Upper lobe of left lung (tissue), 4 donors: ENCODE results near the gene CLTCL1.

Experiments used
- CTCF ChIP-seq, 6 experiments: fragments of 450-650 bp in 4 of 6; fragments of 200-600 bp in 2 of 6; sonication (generic) in 2 of 6; IDR thresholded peaks; one replicate each; pipeline ENCODE4 v1.5.1; 2016 to 2019; ENCODE audit warnings: antibody characterized with exemption in 6 of 6
- POLR2A ChIP-seq, 4 donors: fragments of 450-650 bp; IDR thresholded peaks; one replicate each; pipeline ENCODE4 v1.5.1; 2016 to 2017; ENCODE audit warnings: antibody characterized with exemption in 4 of 4, mild to moderate bottlenecking in 2 of 4
- POLR2AphosphoS5 ChIP-seq, 2 donors: sonication (generic); formaldehyde crosslinking; IDR thresholded peaks; one replicate each; pipeline ENCODE4 v1.5.1; 2017; ENCODE audit warnings: antibody characterized with exemption in 2 of 2

- TF ChIP-seq POLR2A (IDR thresholded peaks at IDR 0.05) (no peak), POLR2AphosphoS5 (IDR thresholded peaks at IDR 0.05) (no peak), CTCF (IDR thresholded peaks at IDR 0.05) (no peak)
These were observed 94.5 kb downstream of the CLTCL1 start for GRCh38 chr22:19196841-19197612.
